ENCODE data around the gene FAM234B.

FAM234B gene, protein sequence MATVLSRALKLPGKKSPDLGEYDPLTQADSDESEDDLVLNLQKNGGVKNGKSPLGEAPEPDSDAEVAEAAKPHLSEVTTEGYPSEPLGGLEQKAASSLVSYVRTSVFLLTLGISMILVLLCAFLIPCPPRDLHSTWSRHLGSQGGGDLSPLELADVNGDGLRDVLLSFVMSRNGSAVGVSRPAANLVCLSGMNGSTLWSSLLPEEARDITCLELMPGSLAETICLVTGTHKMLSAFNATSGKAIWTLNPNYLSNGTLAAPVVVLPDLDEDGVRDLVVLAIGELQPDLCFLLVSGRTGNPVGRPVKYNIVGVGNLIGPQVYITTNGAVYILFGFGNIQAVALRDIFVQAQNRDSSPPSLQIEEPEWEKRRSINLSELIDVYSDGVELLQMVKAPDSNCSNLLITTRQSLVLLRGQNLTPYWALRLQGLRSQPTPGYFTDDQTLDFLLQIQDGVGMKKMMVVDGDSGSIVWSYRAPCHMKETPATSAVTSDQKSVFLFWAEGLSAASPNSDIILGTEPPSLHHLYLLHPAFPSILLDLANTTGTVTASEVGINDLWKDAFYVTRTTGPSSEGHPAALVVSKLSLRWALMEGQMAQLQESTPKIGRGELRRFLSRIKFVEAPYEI

GRCh38 chr12:13044002-13044905 lies at the start of gene FAM234B:
FAM234B (plus strand) TSS chr12:13044381; CDS start chr12:13044404, 23 bp downstream.
- peak; percentile 64 for DNase-seq (ENCODE audit: low read depth)

DNA sequence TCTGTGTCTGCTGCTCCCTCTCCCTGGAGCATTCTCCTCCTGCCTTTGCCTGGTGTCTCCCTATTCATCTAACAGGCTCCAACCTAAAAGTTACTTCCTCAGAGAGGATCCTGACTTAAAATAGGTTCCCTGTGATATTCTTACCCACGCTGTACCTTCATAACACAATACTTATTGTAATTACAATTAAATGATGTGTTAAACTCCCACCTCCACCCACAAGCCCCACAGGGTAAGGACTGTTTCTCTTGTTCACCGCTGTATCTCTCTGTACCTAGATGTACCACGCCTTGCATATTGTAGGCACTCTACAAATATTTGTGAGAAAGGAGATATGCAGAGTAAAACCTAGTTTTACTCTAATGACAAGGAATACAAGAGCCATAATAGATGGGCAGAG lies 49.1 kb upstream of the FAM234B start:
- DNase-seq (ENCODE audit: low read depth) = no peak

DNA sequence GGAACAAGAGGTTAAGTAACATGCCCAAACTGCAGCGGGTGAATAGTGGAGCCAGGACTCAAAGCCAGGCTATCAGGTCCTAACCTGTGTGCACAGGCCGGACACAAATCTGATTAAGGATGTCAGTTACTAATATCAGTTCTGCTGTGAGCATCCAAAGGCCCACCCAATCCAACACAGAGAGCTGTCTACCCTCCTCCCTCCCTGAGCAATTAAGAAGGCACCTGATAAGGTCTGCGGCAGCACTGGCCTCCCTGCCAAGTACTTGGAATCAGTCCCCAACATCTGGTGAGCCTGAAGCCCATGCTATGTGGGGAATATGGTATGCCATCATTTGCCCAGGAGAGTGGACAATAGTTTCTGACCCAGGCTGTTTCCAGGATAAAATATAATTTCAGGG lies 48.0 kb upstream of the FAM234B start:
- no peak for DNase-seq (ENCODE audit: low read depth)

GRCh38 chr12:12997156-12997555 lies 47.0 kb upstream of the FAM234B start:
- DNase-seq (ENCODE audit: low read depth) = no peak

DNA sequence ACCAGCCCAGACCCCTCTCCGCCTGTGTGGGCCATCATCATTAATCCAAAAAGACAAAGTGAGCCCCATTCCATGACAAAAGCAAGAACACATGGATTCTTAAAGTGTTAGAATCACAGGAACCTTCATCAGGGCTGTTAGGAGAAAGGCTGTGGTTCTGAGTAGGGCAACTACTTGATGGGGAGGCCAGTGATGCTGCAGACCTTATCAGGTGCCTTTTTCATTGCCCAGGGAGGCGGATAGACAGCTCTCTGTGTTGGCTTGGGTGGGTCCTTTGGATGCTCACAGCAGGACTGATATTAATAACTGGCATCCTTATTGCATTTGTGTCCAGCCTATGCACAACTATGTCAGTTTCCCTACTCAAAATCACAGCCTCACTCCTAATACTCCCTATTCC lies 46.4 kb upstream of the FAM234B start:
- DNase-seq (ENCODE audit: low read depth) = no peak

- DNase-seq (ENCODE audit: low read depth) = no peak
These were observed 45.9 kb upstream of the FAM234B start for GRCh38 chr12:12998248-12998647.

- DNase-seq (ENCODE audit: low read depth) = no peak
These were observed 44.8 kb upstream of the FAM234B start for GRCh38 chr12:12999271-12999958.

- DNase-seq (ENCODE audit: low read depth) = peak; percentile 92
These were observed 44.1 kb upstream of the FAM234B start, which contains the start of gene HEBP1 for GRCh38 chr12:12999959-13000615. HEBP1 (minus strand) TSS chr12:13000265; CDS start chr12:13000114, 151 bp downstream.

GRCh38 chr12:13000616-13000924 lies 43.6 kb upstream of the FAM234B start:
- no peak for DNase-seq (ENCODE audit: low read depth)

- peak; percentile 24 for DNase-seq (ENCODE audit: low read depth)
These were observed 43.0 kb upstream of the FAM234B start for GRCh38 chr12:13000925-13001774.

DNA sequence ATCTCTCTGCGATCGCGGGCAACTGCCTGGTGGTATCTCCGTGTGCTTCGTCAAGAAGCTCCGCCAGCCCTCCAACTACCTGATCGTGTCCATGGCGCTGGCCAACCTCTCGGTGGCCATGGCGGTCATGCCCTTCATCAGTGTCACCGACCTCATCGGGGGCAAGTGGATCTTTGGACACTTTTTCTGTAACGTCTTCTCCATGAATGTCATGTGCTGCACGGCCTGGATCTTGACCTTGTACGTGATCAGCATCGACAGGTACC lies 42.5 kb upstream of the FAM234B start:
- DNase-seq (ENCODE audit: low read depth) = no peak

- no peak for DNase-seq (ENCODE audit: low read depth)
These were observed 41.7 kb upstream of the FAM234B start for GRCh38 chr12:13002301-13003097.

GRCh38 chr12:13004361-13004760 lies 39.8 kb upstream of the FAM234B start:
- no peak for DNase-seq (ENCODE audit: low read depth)

DNA sequence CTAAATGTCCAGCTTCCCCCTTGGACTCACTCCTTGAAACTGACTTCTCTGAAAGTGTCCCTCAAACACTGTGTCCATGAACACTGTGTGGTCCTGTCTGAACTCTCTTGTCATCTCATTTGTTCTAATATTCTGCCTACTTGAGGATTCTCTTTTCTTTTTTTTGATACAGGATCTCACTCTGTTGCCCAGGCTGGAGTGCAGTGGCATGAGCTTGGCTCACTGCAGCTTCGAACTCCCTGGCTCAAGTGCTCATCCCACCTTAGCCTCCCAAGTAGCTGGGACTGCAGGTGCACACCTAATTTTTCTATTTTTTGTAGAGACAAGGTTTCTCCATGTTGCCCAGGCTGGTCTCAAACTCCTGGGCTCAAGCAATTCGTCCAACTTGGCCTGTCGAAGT lies 39.2 kb upstream of the FAM234B start:
- no peak for DNase-seq (ENCODE audit: low read depth)

DNA sequence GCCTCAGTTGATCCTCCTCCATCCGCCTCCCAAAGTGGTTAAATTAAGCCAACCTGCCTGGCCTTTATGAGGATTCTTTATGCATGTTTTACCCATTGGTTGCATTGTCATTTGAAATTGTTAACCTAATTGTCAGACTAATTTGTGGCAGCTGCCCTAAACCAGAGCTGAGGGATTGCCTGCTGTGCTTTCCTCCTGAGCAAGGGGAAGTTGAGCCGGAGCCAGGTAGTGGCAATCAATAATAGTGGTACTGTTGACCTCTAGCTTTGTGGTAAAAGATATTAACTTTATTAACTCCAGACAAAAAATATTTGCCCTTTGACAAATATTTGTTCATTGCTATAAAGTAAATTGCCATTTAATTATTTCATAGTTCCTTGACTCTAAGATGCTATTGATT lies 38.5 kb upstream of the FAM234B start:
- no peak for DNase-seq (ENCODE audit: low read depth)

- no peak for DNase-seq (ENCODE audit: low read depth)
These were observed 36.5 kb upstream of the FAM234B start for GRCh38 chr12:13007496-13008233.

GRCh38 chr12:13008741-13009380 lies 35.3 kb upstream of the FAM234B start:
- DNase-seq (ENCODE audit: low read depth) = no peak

- no peak for DNase-seq (ENCODE audit: low read depth)
These were observed 33.1 kb upstream of the FAM234B start for GRCh38 chr12:13011098-13011497.

GRCh38 chr12:13022851-13023271 lies 21.3 kb upstream of the FAM234B start:
- DNase-seq (ENCODE audit: low read depth) = no peak

Data from stimulated activated CD8-positive, alpha-beta memory T cell treated with anti-CD3 and anti-CD28 coated beads, Interleukin-12 subunit alpha, Interleukin-12 subunit beta, amount 100 ng/mL, for 4 hours (primary cell).